CD14-positive monocyte (primary cell): ENCODE results near the gene FANCC. TPM values are rescaled to one million over a fixed set of nuclear protein-coding genes. Genes with fewer than 3 reads are reported as not detected.

Experiments
- DNase-seq, 3 donors: peaks; one replicate each; pipeline ENCODE4 v3.0.0-alpha.2; 2011 to 2022
- H2AFZ ChIP-seq: 2 replicates; pipeline ENCODE4 v1.6.0; 2012; ENCODE audit warnings: mild to moderate bottlenecking, low read depth, low read length, inconsistent platforms; ENCODE audit not compliant: insufficient read depth, poor library complexity, severe bottlenecking
- H3K27ac ChIP-seq, 2 donors: 1 replicate in 1 of 2; 2 replicates in 1 of 2; pipeline ENCODE4 v1.5.1; 2012 to 2013; ENCODE audit warnings: low read length in 2 of 2, control low read depth in 1 of 2, inconsistent platforms in 1 of 2, low read depth in 1 of 2, mild to moderate bottlenecking in 1 of 2
- H3K27me3 ChIP-seq, 2 donors: one replicate each; pipeline versions ENCODE4 v1.6.0 to v1.6.1; 2011 to 2013; ENCODE audit warnings: low read length in 2 of 2; ENCODE audit not compliant: control insufficient read depth in 2 of 2, insufficient read depth in 2 of 2
- H3K36me3 ChIP-seq, 2 donors: replicated peaks in 1 of 2; 1 replicate in 1 of 2; 2 replicates in 1 of 2; pipeline versions ENCODE4 v1.5.1 to v1.6.1; 2012 to 2013; ENCODE audit warnings: low read length in 2 of 2, control low read depth in 1 of 2, inconsistent platforms in 1 of 2, mild to moderate bottlenecking in 1 of 2; ENCODE audit not compliant: insufficient read depth in 2 of 2, control insufficient read depth in 1 of 2
- H3K4me1 ChIP-seq, 2 donors: 1 replicate in 1 of 2; 2 replicates in 1 of 2; pipeline versions ENCODE4 v1.5.1 to v1.6.1; 2012 to 2013; ENCODE audit warnings: low read length in 2 of 2, control low read depth in 1 of 2, inconsistent platforms in 1 of 2, mild to moderate bottlenecking in 1 of 2, moderate library complexity in 1 of 2; ENCODE audit not compliant: insufficient read depth in 2 of 2, control insufficient read depth in 1 of 2
- H3K4me2 ChIP-seq: replicated peaks from 2 replicates; pipeline ENCODE3; 2012; ENCODE audit warnings: low read length, moderate library complexity, mild to moderate bottlenecking; ENCODE audit not compliant: poor library complexity, severe bottlenecking; ENCODE audit errors: extremely low read depth
- H3K4me3 ChIP-seq, 3 experiments: fragments of 200-600 bp in 1 of 3; sonication (generic) in 1 of 3; replicated peaks in 1 of 3; 1 replicate in 2 of 3; 2 replicates in 1 of 3; pipeline ENCODE4 v1.5.1; 2011 to 2013; ENCODE audit warnings: low read length in 3 of 3, mild to moderate bottlenecking in 3 of 3, control low read depth in 2 of 3, low read depth in 2 of 3, inconsistent platforms in 1 of 3, moderate library complexity in 1 of 3
- H3K79me2 ChIP-seq: 2 replicates; pipeline ENCODE4 v1.6.0; 2012; ENCODE audit warnings: mild to moderate bottlenecking, control low read depth, inconsistent platforms, low read length, moderate library complexity; ENCODE audit not compliant: insufficient read depth
- H3K9ac ChIP-seq: 2 replicates; pipeline ENCODE4 v1.6.0; 2017; ENCODE audit warnings: low read length, mild to moderate bottlenecking; ENCODE audit not compliant: insufficient read depth, poor library complexity, severe bottlenecking
- H3K9me3 ChIP-seq, 2 donors: replicated peaks in 1 of 2; 1 replicate in 1 of 2; 2 replicates in 1 of 2; pipeline versions ENCODE4 v1.5.1 to v1.6.1; 2012 to 2013; ENCODE audit warnings: low read length in 2 of 2, control low read depth in 1 of 2; ENCODE audit not compliant: control insufficient read depth in 1 of 2, insufficient read depth in 1 of 2
- H4K20me1 ChIP-seq: 2 replicates; pipeline ENCODE4 v1.6.0; 2012; ENCODE audit warnings: mild to moderate bottlenecking, low read length, control low read depth, moderate library complexity; ENCODE audit not compliant: insufficient read depth
- H3K27ac Mint-ChIP-seq, 7 donors: one replicate each; pipeline ENCODE4 v1.8.0; 2020; ENCODE audit warnings: mild to moderate bottlenecking in 7 of 7, mixed read lengths in 7 of 7, moderate library complexity in 6 of 7, inconsistent platforms in 2 of 7
- H3K27me3 Mint-ChIP-seq, 3 donors: one replicate each; pipeline ENCODE4 v1.8.0; 2021 to 2022; ENCODE audit warnings: low read depth in 3 of 3, mild to moderate bottlenecking in 3 of 3, mixed read lengths in 3 of 3, moderate library complexity in 3 of 3, inconsistent platforms in 1 of 3
- H3K36me3 Mint-ChIP-seq, 2 donors: one replicate each; pipeline ENCODE4 v1.8.0; 2020; ENCODE audit warnings: mixed read lengths in 2 of 2, inconsistent platforms in 1 of 2, mild to moderate bottlenecking in 1 of 2
- H3K4me1 Mint-ChIP-seq: one replicate; pipeline ENCODE4 v1.8.0; 2020; ENCODE audit warnings: mild to moderate bottlenecking, mixed read lengths
- H3K4me3 Mint-ChIP-seq, 2 donors: one replicate each; pipeline ENCODE4 v1.8.0; 2020; ENCODE audit warnings: mild to moderate bottlenecking in 2 of 2, mixed read lengths in 2 of 2, moderate library complexity in 1 of 2
- H3K9me3 Mint-ChIP-seq, 7 donors: one replicate each; pipeline ENCODE4 v1.8.0; 2020 to 2022; ENCODE audit warnings: mixed read lengths in 7 of 7, mild to moderate bottlenecking in 6 of 7, moderate library complexity in 6 of 7, inconsistent platforms in 2 of 7
- WGBS: methylation state at CpG from one replicate; pipeline ENCODE4 v1.1.5; 2013; ENCODE audit warnings: missing lambda C conversion rate; ENCODE audit not compliant: insufficient coverage; 5-methylcytosine and 5-hydroxymethylcytosine counted together
- intact Hi-C, 2 donors: fragments of 100-400 bp; cut with micrococcal nuclease; formaldehyde crosslinking; loops; one replicate each; pipeline versions ENCODE4 v1.15.0 to v1.15.1; 2023
- polyA plus RNA-seq, 3 donors: library from polyadenylated mRNA; depleted of rRNA in 1 of 3; unstranded in 2 of 3; stranded (reverse) in 1 of 3; fragments of 300-500 nt in 2 of 3; fragments of >200 nt in 1 of 3; fragmentation: Illumina TruSeq in 2 of 3; gene quantifications; 1 replicate in 2 of 3; 2 replicates in 1 of 3; pipeline ENCODE4 v1.2.3, GENCODE V29; 2012 to 2021
- TF ChIP-seq, protein P1 (sequence below): fragments of 200-600 bp; IDR thresholded peaks from one replicate; pipeline ENCODE4 v1.8.0; 2022; ENCODE audit warnings: antibody characterized with exemption, mild to moderate bottlenecking

Gene FANCC
- polyA plus RNA-seq, 3 donors = 1.2 to 2.2 (median 1.5) TPM

DNA sequence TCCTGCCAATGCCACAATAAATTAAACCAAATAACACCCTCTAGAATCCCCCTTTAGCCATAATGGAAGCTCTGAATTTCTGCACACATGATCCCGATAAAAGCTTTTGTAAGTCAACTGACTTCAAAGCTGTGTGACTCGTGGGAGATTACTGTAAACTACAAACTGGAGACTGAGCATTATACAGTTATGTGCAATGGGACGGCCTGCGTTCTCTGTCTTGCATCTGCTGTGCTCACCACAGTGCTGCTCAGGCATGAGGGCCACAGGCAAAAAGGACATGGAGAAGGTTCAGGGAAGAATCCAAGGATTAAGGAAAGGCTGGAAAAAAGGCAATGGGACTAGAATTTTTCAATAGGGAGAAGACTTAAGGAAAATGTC lies 184.2 kb downstream of the FANCC start:
- no peak overlapping the region for H3K4me3 ChIP-seq
- H4K20me1 ChIP-seq = no peaks in the 10 kb centered on the region
- no peaks in the 10 kb centered on the region for H3K79me2 ChIP-seq
- no peak overlapping the region for H3K4me3 Mint-ChIP-seq
- DNase-seq = no peak
- intact Hi-C loops = no loop called here
- no peaks in the 10 kb centered on the region for H3K9me3 Mint-ChIP-seq
- TF ChIP-seq, protein P1, sequence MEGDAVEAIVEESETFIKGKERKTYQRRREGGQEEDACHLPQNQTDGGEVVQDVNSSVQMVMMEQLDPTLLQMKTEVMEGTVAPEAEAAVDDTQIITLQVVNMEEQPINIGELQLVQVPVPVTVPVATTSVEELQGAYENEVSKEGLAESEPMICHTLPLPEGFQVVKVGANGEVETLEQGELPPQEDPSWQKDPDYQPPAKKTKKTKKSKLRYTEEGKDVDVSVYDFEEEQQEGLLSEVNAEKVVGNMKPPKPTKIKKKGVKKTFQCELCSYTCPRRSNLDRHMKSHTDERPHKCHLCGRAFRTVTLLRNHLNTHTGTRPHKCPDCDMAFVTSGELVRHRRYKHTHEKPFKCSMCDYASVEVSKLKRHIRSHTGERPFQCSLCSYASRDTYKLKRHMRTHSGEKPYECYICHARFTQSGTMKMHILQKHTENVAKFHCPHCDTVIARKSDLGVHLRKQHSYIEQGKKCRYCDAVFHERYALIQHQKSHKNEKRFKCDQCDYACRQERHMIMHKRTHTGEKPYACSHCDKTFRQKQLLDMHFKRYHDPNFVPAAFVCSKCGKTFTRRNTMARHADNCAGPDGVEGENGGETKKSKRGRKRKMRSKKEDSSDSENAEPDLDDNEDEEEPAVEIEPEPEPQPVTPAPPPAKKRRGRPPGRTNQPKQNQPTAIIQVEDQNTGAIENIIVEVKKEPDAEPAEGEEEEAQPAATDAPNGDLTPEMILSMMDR = no peak
- H3K9me3 ChIP-seq = no peaks in the 10 kb centered on the region
- no peak overlapping the region for H3K27ac Mint-ChIP-seq
- no peaks in the 10 kb centered on the region for H3K27me3 ChIP-seq
- no peak overlapping the region for H3K9ac ChIP-seq
- H3K4me1 Mint-ChIP-seq = no peaks in the 10 kb centered on the region
- H3K27me3 Mint-ChIP-seq = no peaks in the 10 kb centered on the region
- no peak overlapping the region for H3K4me2 ChIP-seq
- H3K36me3 Mint-ChIP-seq = peaks cover 5 to 12% of the 10 kb centered on the region in 2 donors
- no peaks in the 10 kb centered on the region for H3K4me1 ChIP-seq
- H3K27ac ChIP-seq = no peak overlapping the region
- H2AFZ ChIP-seq = no peak overlapping the region
- WGBS = 96% methylated on average over 3 of the region's 4 CpGs
- no peaks in the 10 kb centered on the region for H3K36me3 ChIP-seq

DNA sequence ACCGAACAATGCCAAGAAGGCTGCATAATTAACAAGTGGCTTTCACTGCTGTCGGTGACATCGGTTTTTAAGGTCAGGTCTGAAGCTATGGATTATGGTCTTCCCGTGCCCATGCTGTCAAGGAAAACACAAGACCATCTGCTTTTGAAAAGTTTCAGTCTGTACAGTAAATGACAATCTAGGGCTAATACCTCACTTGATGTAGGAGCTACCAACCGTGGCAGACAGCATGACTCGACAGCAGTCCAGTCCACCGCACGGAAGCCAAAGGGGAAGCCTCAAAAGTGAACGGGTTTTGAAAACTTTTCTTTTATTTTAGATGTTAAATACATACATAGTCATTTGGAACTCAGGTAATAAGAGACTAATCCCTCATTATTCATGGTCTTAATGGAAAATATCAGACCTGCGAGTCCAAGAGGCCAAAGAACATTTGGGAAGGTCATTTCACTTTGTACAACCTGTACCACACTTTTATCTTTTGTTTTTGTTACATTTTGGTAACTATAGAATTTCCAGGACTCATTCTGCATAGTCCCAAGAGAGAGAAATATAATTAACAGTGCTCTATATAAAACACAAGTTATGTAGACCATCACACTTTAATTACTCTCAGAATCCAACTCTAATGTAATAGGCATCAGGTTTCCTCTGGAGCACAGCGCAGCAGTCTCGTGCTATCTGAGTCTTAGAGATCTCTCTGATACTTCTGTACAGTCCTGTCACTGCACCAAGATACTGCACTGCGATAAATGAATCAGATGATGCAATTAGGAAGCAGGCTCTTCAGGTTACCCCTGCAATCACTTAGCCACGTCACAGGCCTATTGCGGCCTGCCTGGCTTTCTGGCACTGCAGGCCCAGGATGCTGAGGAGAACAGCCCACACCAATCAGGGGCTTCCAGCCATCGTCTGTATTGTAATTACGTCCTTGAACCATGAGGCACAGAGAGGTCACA lies 184.9 kb downstream of the FANCC start:
- WGBS = 93% methylated on average over 10 of the region's 17 CpGs
- no peaks in the 10 kb centered on the region for H3K36me3 ChIP-seq
- no peak overlapping the region for H3K27ac ChIP-seq
- no peaks in the 10 kb centered on the region for H4K20me1 ChIP-seq
- H3K9ac ChIP-seq = no peak overlapping the region
- no peak overlapping the region for H3K4me2 ChIP-seq
- DNase-seq = no peak
- Mint-ChIP-seq H3K4me3 (no peak overlapping the region), H3K4me1 (no peaks in the 10 kb centered on the region), H3K27me3 (no peaks in the 10 kb centered on the region), H3K36me3 (peaks cover 5 to 12% of the 10 kb centered on the region in 2 donors), H3K9me3 (no peaks in the 10 kb centered on the region), H3K27ac (no peak overlapping the region)
- no peak overlapping the region for H3K4me3 ChIP-seq
- no peaks in the 10 kb centered on the region for H3K27me3 ChIP-seq
- peaks cover 0 to under 1% of the 10 kb centered on the region in 2 donors for H3K4me1 ChIP-seq
- H3K79me2 ChIP-seq = no peaks in the 10 kb centered on the region
- H3K9me3 ChIP-seq = no peaks in the 10 kb centered on the region
- TF ChIP-seq, protein P1 = no peak
- intact Hi-C loops = no loop called here
- no peak overlapping the region for H2AFZ ChIP-seq
